ENCODE measurements around the gene ADARB2.
"Not testable (repeated sequence)": the region's sequence is repeated elsewhere in the genome, so short reads cannot be mapped to it uniquely, and the experiment has no call there.

The ADARB2 gene

GRCh38 chr10:1401071-1401965 lies 336.0 kb downstream of the ADARB2 start:
- DNase-seq, result no peak

GRCh38 chr10:1400101-1401070 lies 336.9 kb downstream of the ADARB2 start:
- no peak for DNase-seq

DNA sequence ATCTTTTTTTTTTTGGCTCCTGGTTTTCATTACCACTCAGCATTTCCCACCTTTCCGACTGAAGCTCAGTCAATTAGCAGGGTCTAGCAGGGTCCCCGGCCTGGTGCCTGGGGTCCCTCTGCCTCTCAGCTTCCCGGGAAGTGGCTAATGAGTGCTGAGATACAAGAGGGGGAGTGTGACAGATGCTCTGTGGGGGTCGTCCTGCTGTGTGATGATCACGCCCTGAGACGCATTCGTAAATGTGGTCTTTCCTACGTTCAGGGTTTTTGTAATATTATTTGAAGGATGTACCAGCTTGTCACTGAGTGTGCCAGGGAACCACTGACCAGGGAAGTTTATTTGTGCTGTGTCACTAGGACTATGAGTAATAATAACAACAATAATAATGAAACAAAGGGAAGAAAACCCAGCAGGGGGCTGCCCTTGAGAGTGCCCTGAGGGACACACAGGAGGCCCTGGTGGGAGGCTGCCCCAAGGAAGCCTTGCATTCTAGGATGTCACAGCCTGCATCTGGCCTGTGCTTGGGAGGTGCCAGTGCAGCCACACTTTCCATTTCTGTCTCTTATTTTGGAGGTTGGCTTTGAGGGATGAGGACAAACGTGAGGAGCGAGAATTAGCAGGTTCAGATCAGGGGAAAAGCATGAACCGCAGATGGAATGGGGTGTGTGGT lies 337.8 kb downstream of the ADARB2 start:
- no peak for DNase-seq

- DNase-seq, result no peak
Measured at GRCh38 chr10:1398626-1399410, 338.5 kb downstream of the ADARB2 start.

- not testable (repeated sequence) for DNase-seq
Measured at GRCh38 chr10:1398116-1398515, 339.2 kb downstream of the ADARB2 start.

- DNase-seq, result no peak
Measured at GRCh38 chr10:1396297-1396635, 341.1 kb downstream of the ADARB2 start.

DNA sequence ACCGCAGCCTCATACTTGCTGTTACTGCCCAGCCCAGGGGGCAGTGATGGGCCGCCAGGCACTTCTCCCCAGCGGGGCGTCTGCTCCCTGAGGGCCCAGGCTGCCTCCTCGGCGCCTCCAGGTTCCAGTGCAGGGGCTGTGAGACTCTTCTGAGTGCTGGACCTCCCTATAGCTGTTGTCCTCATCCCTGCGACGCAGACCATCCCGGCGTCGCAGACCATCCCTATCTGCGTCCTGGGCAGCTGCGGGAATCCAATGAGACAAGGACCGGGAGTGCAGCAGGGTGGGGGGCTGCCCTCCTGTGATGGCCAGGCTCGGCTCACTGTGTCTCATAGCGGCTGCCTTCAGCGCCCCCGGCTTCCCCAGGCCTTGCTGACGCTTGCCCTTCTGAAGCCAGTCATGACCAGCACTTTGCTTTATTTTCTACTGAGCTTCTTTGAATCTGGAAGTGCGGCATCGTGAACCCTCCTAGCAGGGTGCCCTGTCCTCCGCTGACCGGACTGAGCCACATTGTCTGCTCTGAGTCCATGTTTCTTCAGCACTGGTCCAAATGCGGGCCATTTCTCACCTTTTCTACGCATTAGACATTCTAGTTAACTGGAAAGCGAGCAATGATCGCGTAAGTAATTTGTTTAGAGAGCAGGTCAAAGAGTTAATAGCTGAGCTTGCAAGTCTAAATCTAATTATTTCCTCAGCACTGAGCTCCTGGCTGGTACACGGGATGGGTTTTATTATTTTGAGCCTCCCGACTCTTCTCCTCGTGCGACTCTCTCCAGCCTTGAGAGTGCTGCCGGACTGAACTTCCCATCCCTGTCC lies 341.6 kb downstream of the ADARB2 start:
- no peak for DNase-seq

DNA sequence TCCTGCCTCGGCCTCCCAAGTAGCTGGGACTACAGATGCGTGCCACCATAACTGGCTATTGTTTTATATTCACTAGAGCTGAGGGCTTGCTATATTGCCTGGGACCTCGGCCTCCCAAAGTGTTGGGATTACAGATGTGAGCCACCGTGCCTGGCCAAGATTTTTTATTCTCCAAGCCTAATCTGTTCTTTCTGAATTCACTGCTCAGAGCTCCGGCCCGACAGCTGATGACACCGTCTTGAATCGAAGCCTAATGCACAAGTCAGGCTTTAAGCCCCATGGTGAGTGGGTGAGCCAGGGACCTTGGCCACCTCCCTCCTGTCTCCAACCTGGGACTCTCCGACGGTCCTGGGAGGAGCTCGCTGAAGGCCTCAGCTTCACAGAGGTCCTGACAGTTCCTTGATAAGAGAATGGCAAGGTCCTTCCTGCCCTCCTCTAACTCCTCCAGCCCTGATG lies 342.3 kb downstream of the ADARB2 start:
- no peak for DNase-seq

DNA sequence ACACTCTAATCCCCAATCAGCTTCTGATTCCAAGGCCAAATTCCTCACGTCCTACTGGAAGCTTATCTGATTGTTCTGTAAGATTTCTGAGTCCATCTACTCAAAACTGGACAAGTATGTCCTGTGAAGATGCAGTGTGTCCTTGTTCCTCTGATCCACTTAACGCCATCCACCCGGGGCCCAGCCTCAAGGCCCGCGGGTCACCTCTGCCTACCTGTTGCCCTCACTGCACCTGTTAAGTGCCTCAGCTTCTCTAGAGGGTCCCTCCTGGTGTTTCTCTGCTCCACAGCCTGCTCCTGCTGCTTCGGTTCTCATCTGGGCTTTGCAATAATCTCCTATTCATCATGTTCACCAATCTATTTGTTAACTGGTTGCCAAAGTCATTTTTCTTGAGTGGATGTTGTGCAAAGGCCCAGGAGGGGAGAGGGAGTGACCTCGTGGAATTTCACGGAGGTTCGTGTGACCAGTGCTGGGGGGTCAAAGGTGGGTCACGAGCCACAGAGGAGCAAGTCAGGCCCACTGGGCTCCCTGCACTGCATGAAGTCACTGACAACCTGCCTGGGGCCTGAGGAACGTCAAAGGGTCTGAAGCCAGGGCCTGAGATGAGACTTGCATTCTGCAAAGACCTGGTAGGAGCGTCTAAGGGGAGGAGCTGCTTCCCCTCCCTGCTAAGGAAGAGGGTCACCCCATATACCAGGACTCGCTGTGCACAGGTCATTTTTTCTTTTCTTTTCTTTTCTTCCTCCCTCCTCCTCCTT lies 343.0 kb downstream of the ADARB2 start:
- no peak for DNase-seq

DNA sequence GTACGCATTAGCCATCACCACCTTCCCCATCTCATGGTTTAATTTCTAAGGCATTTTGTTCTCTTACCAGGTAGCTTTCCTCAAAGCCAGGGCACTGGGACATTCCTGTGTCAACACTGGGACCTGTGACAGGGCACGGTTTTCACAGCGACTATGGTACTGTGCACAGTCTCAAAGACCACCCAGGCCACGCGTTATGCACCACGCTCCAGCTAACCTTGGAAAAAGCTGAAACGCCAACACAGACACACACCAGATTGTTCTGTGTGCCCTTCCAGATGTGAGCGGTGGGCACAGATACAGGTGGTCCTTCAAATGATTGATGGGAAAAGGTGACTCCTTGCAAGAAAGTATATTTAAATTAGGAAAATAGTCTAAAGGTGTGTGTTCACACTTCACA lies 343.8 kb downstream of the ADARB2 start:
- DNase-seq, result no peak

DNA sequence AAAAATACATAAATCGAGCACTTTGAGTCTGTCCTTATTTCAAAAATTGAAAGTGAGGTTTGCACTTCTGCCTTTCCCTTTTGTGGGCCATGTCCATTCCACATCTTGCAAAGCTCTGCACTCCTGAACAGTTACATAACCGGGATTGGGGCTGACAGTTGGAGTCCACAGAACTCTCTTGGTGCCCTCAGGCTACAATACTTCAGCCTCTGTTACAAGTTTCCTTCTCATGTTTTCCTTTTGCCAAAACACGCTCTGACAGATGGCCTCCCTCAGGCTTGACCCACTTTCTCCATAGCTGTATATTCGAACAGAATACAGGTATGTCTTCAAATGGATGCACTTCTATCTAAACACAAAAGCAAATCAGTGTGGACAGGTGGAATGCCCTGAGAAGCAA lies 345.2 kb downstream of the ADARB2 start:
- DNase-seq, result no peak

DNA sequence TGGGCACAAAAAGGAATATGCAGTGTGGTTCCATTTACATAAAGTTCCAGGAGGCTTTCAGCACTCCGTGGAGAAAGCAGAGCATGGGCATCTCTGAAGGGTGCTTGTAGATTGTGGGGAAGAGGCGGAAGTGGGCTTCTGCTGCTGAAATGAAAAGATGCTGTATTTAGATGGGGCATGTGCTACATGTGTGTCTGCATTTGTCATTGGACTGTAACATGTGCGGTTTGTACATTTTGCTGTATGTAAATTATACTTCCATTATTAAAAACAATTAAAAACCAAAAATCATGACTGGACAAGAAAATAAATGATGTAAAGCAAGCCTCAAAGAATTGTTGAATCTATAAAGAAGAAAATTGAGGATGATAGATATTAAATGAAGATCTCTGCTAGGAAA lies 347.1 kb downstream of the ADARB2 start:
- no peak for DNase-seq

DNA sequence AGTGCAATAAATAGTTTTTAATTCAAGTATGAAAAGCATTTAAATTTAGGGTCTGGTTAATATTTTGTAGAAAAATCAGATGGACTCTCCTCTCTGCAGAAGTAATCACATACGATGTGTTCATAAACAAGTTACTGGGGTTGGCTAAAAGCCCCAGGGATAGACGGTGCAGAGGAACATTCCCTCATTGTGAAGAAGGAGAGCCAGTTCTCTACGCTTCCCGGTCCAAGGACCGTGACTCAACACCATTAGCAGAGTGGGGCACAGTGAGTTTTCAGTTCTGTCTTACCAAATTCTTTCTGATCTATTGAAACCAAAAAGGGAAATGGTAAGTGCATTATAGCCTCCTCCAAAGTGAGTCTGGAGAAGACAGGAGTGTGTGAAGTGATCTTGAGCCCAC lies 353.3 kb downstream of the ADARB2 start:
- DNase-seq, result no peak

DNA sequence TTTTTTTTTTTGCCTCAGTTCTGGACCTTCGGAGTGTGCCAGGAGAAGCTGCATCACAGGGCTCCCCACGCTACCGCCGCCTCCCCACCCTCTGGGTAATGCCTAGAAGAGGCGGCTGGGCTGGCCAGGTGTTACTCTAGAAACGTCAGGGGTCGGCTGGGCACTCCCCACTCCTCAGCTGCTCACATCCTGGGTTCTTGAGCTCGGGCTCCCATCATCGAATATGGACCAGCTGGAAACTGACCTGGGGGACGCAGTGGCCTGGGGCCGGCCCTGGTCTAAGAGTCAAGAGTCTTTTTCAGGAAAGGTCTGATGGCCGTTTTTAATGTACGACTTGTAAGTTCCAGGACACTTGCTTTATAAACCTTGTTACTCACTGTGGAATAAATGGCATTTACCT lies 354.6 kb downstream of the ADARB2 start:
- DNase-seq, result no peak

DNA sequence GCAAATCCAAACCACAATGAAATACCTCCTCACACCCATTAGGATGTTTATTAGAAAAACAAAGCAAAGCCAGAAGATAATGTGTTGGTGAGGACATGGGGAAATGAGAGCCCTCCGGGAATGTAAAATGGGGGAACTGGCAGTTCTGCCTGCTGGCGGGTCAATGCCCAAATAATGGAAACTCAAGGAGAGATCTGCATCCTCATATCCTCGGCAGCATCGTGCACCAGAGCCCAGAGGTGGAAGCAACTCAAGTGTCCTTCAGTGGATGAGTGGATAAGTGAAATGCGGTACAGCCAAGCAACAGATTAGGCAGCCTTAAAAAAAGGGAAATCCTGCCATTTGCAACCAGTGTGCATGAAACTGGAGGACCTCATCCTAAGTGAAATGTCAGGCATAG lies 356.0 kb downstream of the ADARB2 start:
- no peak for DNase-seq

DNA sequence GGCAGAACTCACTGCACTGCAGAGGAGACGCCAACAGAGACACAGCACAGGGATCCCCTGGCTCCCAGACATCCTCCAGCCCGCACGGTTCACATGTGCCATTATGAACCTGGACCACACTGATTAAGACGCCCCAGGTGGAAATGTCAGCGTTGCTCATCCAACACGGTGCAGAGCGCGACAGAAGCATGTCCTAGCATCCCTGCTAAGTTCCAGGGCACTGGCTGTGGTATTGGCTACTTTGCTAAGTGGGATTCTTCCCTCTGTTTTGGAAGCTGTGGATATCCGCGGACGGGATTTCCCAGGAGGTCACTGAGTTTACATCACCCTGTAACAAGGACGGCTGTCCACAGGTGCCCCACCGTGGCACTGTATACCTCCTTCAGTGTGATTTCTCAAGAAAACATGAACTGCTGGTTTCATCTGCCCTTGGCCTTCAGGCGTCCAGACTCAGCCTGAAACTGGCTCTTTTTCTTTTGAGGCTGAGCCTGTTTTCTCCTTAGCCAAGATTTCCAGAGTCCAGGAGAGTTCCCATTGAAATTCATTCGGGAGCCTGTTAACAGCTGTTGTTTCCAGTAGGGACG lies 357.1 kb downstream of the ADARB2 start:
- DNase-seq, result no peak

DNA sequence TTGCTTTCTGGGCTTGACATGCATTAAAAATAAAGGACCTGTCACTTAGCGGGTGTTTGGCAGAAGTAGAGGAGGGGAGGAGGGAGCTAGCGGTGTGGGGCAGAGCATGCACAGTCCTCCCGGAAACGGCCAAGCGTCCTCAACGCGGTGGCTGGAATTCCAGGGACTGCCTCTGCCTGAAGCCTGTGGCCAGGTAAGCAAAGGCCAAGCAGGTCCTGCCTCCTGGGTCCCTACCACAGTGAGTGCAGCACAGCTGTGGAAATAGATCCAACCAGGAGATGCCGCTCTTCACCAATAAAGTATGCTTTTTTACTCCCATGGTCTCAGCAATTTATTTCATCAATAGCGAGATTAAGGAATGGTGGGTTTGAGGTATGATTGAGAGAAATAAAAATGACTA lies 357.7 kb downstream of the ADARB2 start:
- DNase-seq, result peak; percentile 32

GRCh38 chr10:1378473-1378872 lies 358.9 kb downstream of the ADARB2 start:
- no peak for DNase-seq

GRCh38 chr10:1377740-1378397 lies 359.5 kb downstream of the ADARB2 start:
- DNase-seq, result no peak

DNA sequence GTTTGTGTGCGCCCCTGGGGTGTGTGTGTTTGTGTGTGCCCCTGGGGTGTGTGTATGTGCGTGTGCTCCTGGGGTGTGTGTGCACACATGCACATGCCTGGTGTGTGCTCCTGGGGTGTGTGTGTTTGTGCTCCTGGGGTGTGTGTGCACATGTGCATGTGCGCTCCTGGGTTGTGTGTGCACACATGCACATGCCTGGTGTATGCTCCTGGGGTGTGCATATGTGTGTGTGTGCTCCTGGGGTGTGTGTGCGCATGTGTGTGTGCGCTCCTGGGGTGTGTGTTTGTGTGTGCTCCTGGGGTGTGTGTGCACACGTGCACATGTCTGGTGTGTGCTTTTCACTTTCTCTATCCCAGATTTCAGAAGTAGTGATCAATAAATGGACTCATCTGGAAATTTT lies 360.1 kb downstream of the ADARB2 start:
- no peak for DNase-seq

Data from DMS53 (cell line).